ENCODE measurements around the gene USP30. TPM values are rescaled to one million over a fixed set of nuclear protein-coding genes. Genes with fewer than 3 reads are reported as not detected.
A peak's percentile ranks its signal among the peaks of the same experiment; 100 is the strongest.
"Not testable (repeated sequence)": the region's sequence is repeated elsewhere in the genome, so short reads cannot be mapped to it uniquely, and the experiment has no call there.

USP30 gene
- total and polyA plus RNA-seq, 2 donors = 6.0 to 9.1 TPM

GRCh38 chr12:109047081-109047805, 5.1 kb upstream of the USP30 start:
- no peaks in the 10 kb centered on the region for H3K27me3 ChIP-seq (ENCODE audit: control insufficient read depth in 2 of 2, insufficient read depth in 1 of 2, low read length in 1 of 2)
- H3K36me3 ChIP-seq (ENCODE audit: control insufficient read depth in 2 of 2, insufficient read depth in 2 of 2, low read length in 1 of 2) = no peaks in the 10 kb centered on the region
- no peak overlapping the region for H3K4me3 ChIP-seq (ENCODE audit: low read length in 2 of 2)
- no peaks in the 10 kb centered on the region for H3K9me3 ChIP-seq (ENCODE audit: control insufficient read depth in 2 of 2, insufficient read depth in 1 of 2, low read length in 1 of 2)
- no peak for DNase-seq (ENCODE audit: low read depth in 6 of 9, low spot score in 9 of 9)
- WGBS = 81% methylated on average over 8 of the region's 8 CpGs
- peaks cover 0 to 5% of the 10 kb centered on the region in 2 donors for H3K4me1 ChIP-seq (ENCODE audit: control insufficient read depth in 2 of 2, insufficient read depth in 2 of 2, low read length in 2 of 2)
- H3K27ac ChIP-seq (ENCODE audit: low read depth in 1 of 2, low read length in 1 of 2) = no peak overlapping the region

- 93% methylated on average over 3 of the region's 3 CpGs for WGBS
- H3K4me3 ChIP-seq (ENCODE audit: low read length in 2 of 2); H3K36me3 ChIP-seq (ENCODE audit: control insufficient read depth in 2 of 2, insufficient read depth in 2 of 2, low read length in 1 of 2); H3K9me3 ChIP-seq (ENCODE audit: control insufficient read depth in 2 of 2, insufficient read depth in 1 of 2, low read length in 1 of 2); DNase-seq (ENCODE audit: low read depth in 6 of 9, low spot score in 9 of 9); H3K27ac ChIP-seq (ENCODE audit: low read depth in 1 of 2, low read length in 1 of 2); H3K27me3 ChIP-seq (ENCODE audit: control insufficient read depth in 2 of 2, insufficient read depth in 1 of 2, low read length in 1 of 2): not testable (repeated sequence)
- peaks cover 3 to 15% of the 10 kb centered on the region in 2 donors for H3K4me1 ChIP-seq (ENCODE audit: control insufficient read depth in 2 of 2, insufficient read depth in 2 of 2, low read length in 2 of 2)
Observed at GRCh38 chr12:109048706-109049105, 3.7 kb upstream of the USP30 start.

GRCh38 chr12:109049794-109050193, 2.6 kb upstream of the USP30 start:
- not testable (repeated sequence) for H3K27ac ChIP-seq (ENCODE audit: low read depth in 1 of 2, low read length in 1 of 2); DNase-seq (ENCODE audit: low read depth in 6 of 9, low spot score in 9 of 9); H3K36me3 ChIP-seq (ENCODE audit: control insufficient read depth in 2 of 2, insufficient read depth in 2 of 2, low read length in 1 of 2); H3K27me3 ChIP-seq (ENCODE audit: control insufficient read depth in 2 of 2, insufficient read depth in 1 of 2, low read length in 1 of 2); H3K4me3 ChIP-seq (ENCODE audit: low read length in 2 of 2); H3K9me3 ChIP-seq (ENCODE audit: control insufficient read depth in 2 of 2, insufficient read depth in 1 of 2, low read length in 1 of 2)
- 89% methylated on average over 8 of the region's 8 CpGs for WGBS
- H3K4me1 ChIP-seq (ENCODE audit: control insufficient read depth in 2 of 2, insufficient read depth in 2 of 2, low read length in 2 of 2) = peaks cover 3 to 17% of the 10 kb centered on the region in 2 donors

- DNase-seq (ENCODE audit: low read depth in 6 of 9, low spot score in 9 of 9) = no peak
- peak overlapping the region; percentile 85 to 99 for H3K4me3 ChIP-seq (ENCODE audit: low read length in 2 of 2)
- 14% methylated on average over 6 of the region's 6 CpGs for WGBS
- peak overlapping the region; percentile 1 to 33 for H3K27ac ChIP-seq (ENCODE audit: low read depth in 1 of 2, low read length in 1 of 2)
- H3K4me1 ChIP-seq (ENCODE audit: control insufficient read depth in 2 of 2, insufficient read depth in 2 of 2, low read length in 2 of 2) = peaks cover 3 to 17% of the 10 kb centered on the region in 2 donors
- H3K27me3 ChIP-seq (ENCODE audit: control insufficient read depth in 2 of 2, insufficient read depth in 1 of 2, low read length in 1 of 2) = no peaks in the 10 kb centered on the region
- H3K36me3 ChIP-seq (ENCODE audit: control insufficient read depth in 2 of 2, insufficient read depth in 2 of 2, low read length in 1 of 2) = no peaks in the 10 kb centered on the region
- no peaks in the 10 kb centered on the region for H3K9me3 ChIP-seq (ENCODE audit: control insufficient read depth in 2 of 2, insufficient read depth in 1 of 2, low read length in 1 of 2)
Observed at GRCh38 chr12:109052097-109052413, 321 bp upstream of the USP30 start.

GRCh38 chr12:109053382-109054123, 1.2 kb downstream of the USP30 start:
- peak in 7 of 9 donors; percentile 3 to 45 (median 6) for DNase-seq (ENCODE audit: low read depth in 6 of 9, low spot score in 9 of 9)
- Histone ChIP-seq H3K4me3 (ENCODE audit: low read length in 2 of 2) (peak overlapping the region; percentile 85 to 99), H3K9me3 (ENCODE audit: control insufficient read depth in 2 of 2, insufficient read depth in 1 of 2, low read length in 1 of 2) (no peaks in the 10 kb centered on the region), H3K27me3 (ENCODE audit: control insufficient read depth in 2 of 2, insufficient read depth in 1 of 2, low read length in 1 of 2) (no peaks in the 10 kb centered on the region), H3K36me3 (ENCODE audit: control insufficient read depth in 2 of 2, insufficient read depth in 2 of 2, low read length in 1 of 2) (peaks cover 6% of the 10 kb centered on the region in 2 donors), H3K27ac (ENCODE audit: low read depth in 1 of 2, low read length in 1 of 2) (peak overlapping the region; percentile 74 to 84), H3K4me1 (ENCODE audit: control insufficient read depth in 2 of 2, insufficient read depth in 2 of 2, low read length in 2 of 2) (peaks cover 3 to 17% of the 10 kb centered on the region in 2 donors)
- 22% methylated on average over 9 of the region's 9 CpGs for WGBS

- peak in 1 of 9 donors; percentile 1 for DNase-seq (ENCODE audit: low read depth in 6 of 9, low spot score in 9 of 9)
- not testable (repeated sequence) for H3K27me3 ChIP-seq (ENCODE audit: control insufficient read depth in 2 of 2, insufficient read depth in 1 of 2, low read length in 1 of 2); H3K9me3 ChIP-seq (ENCODE audit: control insufficient read depth in 2 of 2, insufficient read depth in 1 of 2, low read length in 1 of 2); H3K36me3 ChIP-seq (ENCODE audit: control insufficient read depth in 2 of 2, insufficient read depth in 2 of 2, low read length in 1 of 2)
- Histone ChIP-seq H3K4me1 (ENCODE audit: control insufficient read depth in 2 of 2, insufficient read depth in 2 of 2, low read length in 2 of 2) (peaks cover 3 to 17% of the 10 kb centered on the region in 2 donors), H3K4me3 (ENCODE audit: low read length in 2 of 2) (peak overlapping the region in 1 of 2 donors; percentile 85), H3K27ac (ENCODE audit: low read depth in 1 of 2, low read length in 1 of 2) (peak overlapping the region; percentile 31 to 84)
- 83% methylated on average over 4 of the region's 4 CpGs for WGBS
Observed at GRCh38 chr12:109054124-109054513, 1.7 kb downstream of the USP30 start.

- H3K4me1 ChIP-seq (ENCODE audit: control insufficient read depth in 2 of 2, insufficient read depth in 2 of 2, low read length in 2 of 2) = peaks cover 3 to 17% of the 10 kb centered on the region in 2 donors
- H3K27me3 ChIP-seq (ENCODE audit: control insufficient read depth in 2 of 2, insufficient read depth in 1 of 2, low read length in 1 of 2) = no peaks in the 10 kb centered on the region
- no peak overlapping the region for H3K4me3 ChIP-seq (ENCODE audit: low read length in 2 of 2)
- no peaks in the 10 kb centered on the region for H3K9me3 ChIP-seq (ENCODE audit: control insufficient read depth in 2 of 2, insufficient read depth in 1 of 2, low read length in 1 of 2)
- H3K36me3 ChIP-seq (ENCODE audit: control insufficient read depth in 2 of 2, insufficient read depth in 2 of 2, low read length in 1 of 2) = peaks cover 6% of the 10 kb centered on the region in 2 donors
- peak overlapping the region in 1 of 2 donors; percentile 84 for H3K27ac ChIP-seq (ENCODE audit: low read depth in 1 of 2, low read length in 1 of 2)
- DNase-seq (ENCODE audit: low read depth in 6 of 9, low spot score in 9 of 9) = no peak
Observed at GRCh38 chr12:109054520-109054919, 2.1 kb downstream of the USP30 start.

GRCh38 chr12:109056891-109057290, 4.5 kb downstream of the USP30 start:
- no peak overlapping the region for H3K4me3 ChIP-seq (ENCODE audit: low read length in 2 of 2)
- no peaks in the 10 kb centered on the region for H3K9me3 ChIP-seq (ENCODE audit: control insufficient read depth in 2 of 2, insufficient read depth in 1 of 2, low read length in 1 of 2)
- H3K36me3 ChIP-seq (ENCODE audit: control insufficient read depth in 2 of 2, insufficient read depth in 2 of 2, low read length in 1 of 2) = peaks cover 6 to 9% of the 10 kb centered on the region in 2 donors
- peaks cover 3 to 15% of the 10 kb centered on the region in 2 donors for H3K4me1 ChIP-seq (ENCODE audit: control insufficient read depth in 2 of 2, insufficient read depth in 2 of 2, low read length in 2 of 2)
- no peak overlapping the region for H3K27ac ChIP-seq (ENCODE audit: low read depth in 1 of 2, low read length in 1 of 2)
- no peaks in the 10 kb centered on the region for H3K27me3 ChIP-seq (ENCODE audit: control insufficient read depth in 2 of 2, insufficient read depth in 1 of 2, low read length in 1 of 2)
- DNase-seq (ENCODE audit: low read depth in 6 of 9, low spot score in 9 of 9) = no peak
- WGBS = 95% methylated on average over 3 of the region's 3 CpGs

GRCh38 chr12:109057376-109057775, 5.0 kb downstream of the USP30 start:
- Histone ChIP-seq H3K9me3 (ENCODE audit: control insufficient read depth in 2 of 2, insufficient read depth in 1 of 2, low read length in 1 of 2) (no peaks in the 10 kb centered on the region), H3K27ac (ENCODE audit: low read depth in 1 of 2, low read length in 1 of 2) (no peak overlapping the region), H3K4me1 (ENCODE audit: control insufficient read depth in 2 of 2, insufficient read depth in 2 of 2, low read length in 2 of 2) (peaks cover 3 to 11% of the 10 kb centered on the region in 2 donors), H3K36me3 (ENCODE audit: control insufficient read depth in 2 of 2, insufficient read depth in 2 of 2, low read length in 1 of 2) (peaks cover 6 to 9% of the 10 kb centered on the region in 2 donors), H3K27me3 (ENCODE audit: control insufficient read depth in 2 of 2, insufficient read depth in 1 of 2, low read length in 1 of 2) (no peaks in the 10 kb centered on the region), H3K4me3 (ENCODE audit: low read length in 2 of 2) (no peak overlapping the region)
- WGBS = 98% methylated on average over 1 of the region's 1 CpG
- DNase-seq (ENCODE audit: low read depth in 6 of 9, low spot score in 9 of 9) = no peak
